Stimulated activated CD8-positive, alpha-beta memory T cell treated with anti-CD3 and anti-CD28 coated beads, Interleukin-4, amount 100 ng/mL, for 4 hours (primary cell): ENCODE results near the gene MYBPC2.
"Not testable (repeated sequence)": the region's sequence is repeated elsewhere in the genome, so short reads cannot be mapped to it uniquely, and the experiment has no call there.

Experiments
- DNase-seq, 2 donors: peaks; one replicate each; pipeline ENCODE4 v3.0.0-alpha.2; 2020; ENCODE audit warnings: low read depth in 2 of 2, low spot score in 1 of 2

Gene MYBPC2

DNA sequence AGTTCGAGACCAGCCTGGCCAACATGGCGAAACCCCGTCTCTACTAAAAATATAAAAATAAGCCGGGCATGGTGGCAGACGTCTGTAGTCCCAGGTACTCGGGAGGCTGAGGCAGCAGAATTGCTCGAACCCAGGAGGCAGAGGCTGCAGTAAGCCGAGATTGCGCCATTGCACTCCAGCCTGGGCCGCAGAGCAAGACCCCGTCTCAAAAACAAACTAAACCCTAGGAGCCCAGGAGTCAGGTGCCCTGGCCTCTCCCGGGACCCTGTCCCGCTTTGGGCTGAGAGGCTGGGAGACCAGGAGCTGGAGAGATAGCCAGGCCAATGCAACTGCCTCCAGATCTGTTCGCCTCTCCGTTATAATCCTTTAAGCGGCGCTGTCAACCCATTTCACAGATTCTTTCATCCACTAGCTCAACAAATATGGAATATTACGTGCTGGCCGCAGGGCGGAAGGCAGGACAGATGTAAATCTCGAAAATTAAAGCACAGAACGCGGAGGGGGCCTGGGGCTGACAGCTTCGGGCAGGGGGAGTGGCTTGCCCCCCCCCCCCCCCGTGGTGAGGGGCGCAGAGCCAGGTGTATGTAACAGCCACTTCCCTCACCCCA is 5.3 kb upstream of the MYBPC2 start:
- no peak for DNase-seq

DNA sequence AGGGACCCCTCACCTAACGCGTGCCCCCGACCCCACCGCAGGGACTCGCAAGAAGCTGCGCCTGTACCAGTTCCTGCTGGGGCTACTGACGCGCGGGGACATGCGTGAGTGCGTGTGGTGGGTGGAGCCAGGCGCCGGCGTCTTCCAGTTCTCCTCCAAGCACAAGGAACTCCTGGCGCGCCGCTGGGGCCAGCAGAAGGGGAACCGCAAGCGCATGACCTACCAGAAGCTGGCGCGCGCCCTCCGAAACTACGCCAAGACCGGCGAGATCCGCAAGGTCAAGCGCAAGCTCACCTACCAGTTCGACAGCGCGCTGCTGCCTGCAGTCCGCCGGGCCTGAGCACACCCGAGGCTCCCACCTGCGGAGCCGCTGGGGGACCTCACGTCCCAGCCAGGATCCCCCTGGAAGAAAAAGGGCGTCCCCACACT is 4.7 kb upstream of the MYBPC2 start:
- no peak for DNase-seq

DNA sequence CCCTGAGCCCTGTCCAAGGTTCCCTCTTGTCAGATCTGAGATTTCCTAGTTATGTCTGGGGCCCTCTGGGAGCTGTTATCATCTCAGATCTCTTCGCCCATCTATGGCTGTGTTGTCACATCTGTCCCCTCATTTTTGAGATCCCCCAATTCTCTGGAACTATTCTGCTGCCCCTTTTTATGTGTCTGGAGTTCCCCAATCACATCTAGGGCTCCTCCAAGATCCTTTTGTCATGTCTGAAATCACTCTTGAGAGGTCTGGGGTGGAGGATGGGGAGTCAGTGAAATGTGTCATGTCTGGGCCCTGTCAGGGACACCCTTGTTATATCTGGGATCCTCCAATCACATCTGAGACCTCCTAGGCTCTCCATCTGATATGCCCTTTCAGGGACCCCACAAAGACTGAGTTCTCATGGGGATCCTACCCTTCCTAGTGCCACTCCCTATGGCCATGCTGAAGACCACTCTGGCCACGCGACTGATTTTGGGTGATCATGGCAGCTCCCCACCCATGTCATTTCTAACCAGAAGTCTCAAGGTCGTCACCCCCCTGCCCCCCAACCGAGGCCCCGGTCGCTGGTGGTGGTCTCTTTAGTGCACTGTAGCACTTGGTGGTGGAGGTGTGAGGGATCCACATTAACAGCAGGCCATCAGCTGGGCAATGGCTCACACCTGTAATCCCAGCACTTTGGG is 3.8 kb upstream of the MYBPC2 start:
- DNase-seq: no peak

DNA sequence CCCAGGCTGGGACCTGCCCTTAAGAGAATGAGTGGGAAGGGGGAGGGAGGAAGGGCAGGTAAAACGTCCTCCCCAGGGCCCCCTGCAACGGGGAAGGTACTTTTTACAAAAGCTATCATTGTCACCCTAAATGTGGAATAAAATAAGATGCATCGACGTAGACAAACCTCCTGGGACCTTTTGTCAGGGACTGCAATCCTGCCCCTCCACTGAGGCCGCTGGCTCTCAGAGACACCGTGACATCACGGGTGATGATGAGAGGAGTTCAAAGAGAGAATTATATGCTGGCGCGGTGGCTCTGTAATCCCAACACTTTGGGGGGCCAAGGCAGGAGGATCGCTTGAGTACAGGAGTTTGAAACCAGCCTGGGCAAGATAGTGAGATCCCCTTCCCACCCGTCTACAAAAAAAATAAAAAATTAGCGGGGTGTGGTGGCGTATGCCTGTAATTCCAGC is 1.8 kb upstream of the MYBPC2 start:
- DNase-seq: no peak

DNA sequence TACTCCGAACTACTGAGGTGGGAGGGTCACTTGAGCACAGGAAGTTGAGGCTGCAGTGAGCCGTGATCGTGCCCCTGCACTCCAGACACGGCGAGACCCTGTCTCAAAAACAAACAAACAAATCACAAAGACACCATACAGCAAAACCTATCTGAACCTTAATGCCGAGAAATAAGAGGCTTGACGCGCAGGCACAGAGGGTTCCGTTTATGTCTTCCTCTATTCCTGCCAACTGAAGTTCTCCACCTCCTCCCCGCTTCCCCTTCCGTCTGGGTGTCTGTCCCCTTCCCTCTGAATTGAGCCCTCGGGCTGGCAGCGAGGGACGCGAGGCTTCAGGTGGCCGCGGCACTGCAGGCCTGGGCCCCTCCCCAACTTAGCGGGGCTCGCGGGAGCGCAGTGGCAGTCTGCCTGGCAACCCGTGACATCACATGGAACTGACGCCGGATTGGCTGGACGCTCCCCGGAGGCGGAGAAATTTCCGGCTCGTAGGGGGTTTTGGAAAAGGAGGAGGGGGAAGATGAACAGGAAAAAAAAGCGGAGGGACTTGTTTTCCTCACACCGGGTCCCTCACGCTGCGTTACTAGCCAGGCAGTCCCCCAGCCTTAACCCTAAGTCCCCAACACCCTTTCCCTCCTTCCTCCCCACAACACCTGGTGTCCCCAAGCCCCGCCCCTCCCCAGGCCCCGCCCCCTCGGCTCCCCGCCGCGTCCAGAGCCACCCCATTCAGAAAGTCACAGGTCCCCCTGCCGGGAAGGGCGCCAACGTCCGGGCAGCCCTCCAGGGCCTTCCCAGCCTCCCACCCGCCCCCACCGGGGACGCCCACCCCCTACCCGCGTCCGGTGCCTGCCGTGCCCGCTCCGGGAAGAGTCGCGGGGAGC is 1.1 kb upstream of the MYBPC2 start:
- peak; percentile 72 to 89 for DNase-seq

DNA sequence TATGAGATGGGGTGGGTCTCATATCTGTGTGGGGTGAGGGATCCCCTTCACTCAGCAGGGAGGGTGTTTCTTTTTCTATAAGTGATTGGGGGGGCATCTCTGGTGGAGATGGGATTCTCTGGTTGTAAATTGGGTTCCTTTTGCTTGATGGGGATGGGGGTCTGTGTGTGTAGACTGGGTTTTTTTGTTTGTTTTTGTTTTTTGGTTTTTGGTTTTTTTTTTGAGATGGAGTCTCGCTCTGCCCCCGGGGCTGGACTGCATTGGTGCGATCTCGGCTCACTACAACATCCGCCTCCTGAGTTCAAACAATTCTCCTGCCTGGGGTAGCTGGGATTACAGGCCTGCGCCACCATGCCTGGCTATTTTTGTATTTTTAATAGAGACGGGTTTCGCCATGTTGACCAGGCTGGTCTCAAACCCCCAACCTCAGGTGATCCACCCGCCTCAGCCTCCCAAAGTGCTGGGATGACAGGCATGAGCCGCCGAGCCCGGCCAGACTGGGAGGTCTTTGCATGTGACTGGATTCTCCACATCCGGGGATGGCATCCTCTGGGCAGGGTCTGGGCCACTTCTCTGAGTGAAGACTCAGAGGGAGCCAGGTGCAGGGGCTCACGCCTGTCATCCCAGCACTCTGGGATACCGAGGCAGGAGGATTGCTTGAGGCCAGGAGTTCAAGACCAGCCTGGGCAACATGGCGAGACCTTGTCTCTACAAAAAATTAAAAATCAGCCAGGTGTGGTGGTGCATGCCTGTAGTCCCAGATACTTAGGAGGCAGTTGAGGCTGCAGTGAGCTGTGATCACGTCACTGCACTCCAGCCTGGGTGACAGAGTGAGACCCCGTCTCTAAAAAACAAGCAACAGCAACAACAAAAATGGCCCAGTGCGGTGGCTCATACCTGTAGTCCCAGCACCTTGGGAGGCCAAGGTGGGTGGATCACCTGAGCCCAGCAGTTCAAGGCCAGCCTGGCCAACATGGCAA is 799 bp downstream of the MYBPC2 start:
- DNase-seq: no peak

DNA sequence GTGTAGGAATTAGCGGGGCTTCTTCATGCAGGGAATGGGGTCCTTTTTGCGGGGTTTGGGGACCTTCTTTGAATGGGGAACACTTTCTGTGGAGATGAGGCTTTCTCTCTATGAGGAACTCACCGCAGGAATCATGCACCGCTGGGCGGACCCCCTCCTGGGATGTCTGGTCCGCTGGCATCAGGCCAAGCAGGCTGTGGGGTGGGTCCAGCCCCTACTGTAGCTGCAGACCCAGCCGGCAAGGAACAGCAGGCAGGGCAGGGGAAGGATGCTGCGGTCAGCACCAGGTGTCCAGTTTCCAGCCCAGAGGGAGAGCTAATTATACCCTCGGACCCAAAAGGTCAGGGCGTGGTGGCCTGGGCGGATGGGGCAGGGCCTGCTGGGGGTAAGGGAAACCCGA is 1.8 kb downstream of the MYBPC2 start:
- no peak for DNase-seq

DNA sequence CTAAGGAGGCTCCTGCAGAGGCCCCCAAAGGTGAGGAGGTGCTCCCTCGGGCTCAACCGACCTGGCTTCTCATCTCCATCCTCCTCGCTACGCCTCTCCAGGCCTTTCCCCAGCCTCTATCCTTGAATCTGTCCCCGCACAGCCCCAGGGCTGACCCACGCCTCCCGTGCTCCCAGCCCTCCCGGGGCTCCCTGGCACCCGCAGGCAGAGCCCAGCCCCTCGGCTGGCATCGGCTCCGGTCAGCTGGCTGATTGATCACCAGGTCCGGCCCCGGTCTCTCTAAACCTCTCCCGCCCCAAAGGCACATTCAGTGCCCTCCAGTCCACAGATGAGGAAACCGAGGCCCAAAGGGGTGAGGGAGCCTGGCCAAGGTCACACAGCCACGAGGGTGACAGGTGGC is 2.5 kb downstream of the MYBPC2 start:
- DNase-seq: no peak

DNA sequence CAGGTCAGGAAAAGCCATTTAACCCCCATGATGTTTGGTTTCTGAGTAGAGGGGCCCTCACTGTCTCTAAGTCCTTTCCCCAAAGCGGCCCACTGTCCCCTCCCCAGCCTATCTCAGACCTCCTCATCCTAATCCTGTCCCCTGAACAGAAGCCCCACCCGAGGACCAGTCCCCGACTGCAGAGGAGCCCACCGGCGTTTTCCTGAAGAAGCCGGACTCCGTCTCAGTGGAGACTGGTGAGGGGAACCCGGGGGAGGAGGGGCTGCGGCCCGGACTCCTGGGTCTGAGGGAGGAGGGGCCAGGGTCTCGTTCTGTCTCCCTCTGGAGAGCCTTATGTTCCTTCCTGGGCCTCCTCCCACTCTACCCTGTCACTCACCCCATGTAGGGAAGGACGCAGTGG is 2.9 kb downstream of the MYBPC2 start:
- DNase-seq: no peak

DNA sequence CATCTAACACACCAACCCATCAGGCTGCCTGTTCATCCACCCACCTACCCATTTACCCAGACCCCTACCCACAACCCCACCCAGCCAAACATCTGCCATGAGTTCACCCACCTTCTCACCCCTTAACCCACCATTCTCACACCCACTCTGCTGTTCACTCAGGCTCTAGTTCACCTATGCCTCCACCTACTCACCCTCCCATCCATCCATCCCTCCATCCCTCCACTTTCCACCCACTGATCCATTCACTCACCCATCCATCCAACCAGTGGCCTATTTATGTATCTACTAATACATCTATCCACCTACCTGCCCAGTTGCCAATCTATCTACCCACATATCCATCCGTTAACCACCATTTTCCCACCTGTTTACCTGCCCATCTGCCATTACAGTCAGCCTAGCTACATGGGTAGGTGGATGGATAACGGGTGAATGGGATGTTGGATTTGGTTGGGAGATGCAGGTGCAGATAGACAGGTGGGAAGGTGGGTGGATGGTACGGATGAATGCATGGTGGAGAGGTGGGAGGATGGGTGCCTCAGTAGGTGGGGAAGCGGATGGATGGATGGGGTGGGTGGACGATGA is 5.3 kb downstream of the MYBPC2 start:
- no peak for DNase-seq

DNA sequence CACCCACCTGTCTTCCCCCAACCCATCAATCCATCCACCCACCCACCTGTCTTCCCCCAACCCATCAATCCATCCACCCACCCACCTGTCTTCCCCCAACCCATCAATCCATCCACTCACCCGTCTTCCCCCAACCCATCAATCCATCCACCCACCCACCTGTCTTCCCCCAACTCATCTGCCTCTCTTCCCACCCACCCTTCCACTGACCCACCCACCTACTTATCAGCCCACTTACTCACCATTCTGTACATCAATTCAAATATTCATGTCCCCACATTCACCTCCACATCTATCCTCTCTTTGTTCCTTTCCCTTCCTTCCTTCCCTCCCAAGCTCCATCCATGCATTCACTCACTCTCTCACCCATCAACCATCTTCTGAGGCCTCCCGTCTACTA is 6.4 kb downstream of the MYBPC2 start:
- not testable (repeated sequence) for DNase-seq

DNA sequence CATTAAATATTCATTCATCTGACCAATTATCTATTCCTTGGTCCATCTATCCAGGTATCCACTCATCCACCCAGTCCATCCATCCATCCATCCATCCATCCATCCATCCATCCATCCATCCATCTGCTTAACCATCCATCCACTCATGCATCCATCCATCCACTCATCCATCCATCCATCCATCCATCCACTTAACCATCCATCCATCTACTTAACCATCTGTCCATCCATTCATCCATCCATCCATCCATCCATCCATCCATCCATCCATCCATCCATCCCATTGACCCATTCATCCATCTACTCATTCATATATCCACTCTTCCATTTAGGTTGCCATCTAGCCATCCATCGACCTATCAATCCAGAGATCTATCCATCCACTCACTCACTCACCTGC is 11.4 kb downstream of the MYBPC2 start:
- no peak for DNase-seq

DNA sequence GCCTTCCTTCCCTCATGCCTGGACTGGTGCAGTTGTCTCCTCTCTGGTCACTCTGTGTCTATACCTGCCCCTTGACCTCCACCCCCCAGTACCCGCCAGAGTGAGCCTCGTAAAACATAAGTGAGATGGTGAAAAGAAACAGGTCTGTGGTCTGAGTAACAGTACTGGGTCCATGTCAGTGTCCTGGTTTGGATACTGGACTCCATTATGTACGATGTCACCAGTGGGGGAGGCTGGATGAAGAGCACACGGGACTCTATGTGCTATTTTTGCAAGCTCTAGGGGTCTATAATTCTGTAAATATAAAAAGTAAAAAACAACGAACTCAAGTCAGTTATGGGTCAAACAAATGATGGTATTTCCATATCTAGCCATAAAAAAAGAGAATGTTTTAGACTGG is 14.4 kb downstream of the MYBPC2 start:
- no peak for DNase-seq

DNA sequence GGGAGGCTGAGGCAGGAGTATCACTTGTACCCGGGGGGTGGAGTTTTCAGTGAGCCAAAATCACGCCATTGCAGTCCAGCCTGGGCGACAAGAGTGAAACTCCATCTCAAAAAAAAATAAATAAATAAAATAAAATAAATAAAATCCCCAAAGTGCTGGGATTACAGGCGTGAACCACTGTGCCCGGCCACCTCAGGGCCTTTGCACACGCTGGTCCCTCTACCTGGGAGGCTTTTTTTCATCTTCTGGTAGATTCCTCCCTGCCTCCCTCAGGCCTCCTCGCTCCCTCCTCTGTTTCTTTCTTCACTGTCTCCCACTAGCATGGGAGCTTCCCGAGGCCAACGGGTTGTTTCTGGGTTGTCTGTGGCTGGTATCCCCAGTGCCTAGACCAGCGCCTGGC is 15.1 kb downstream of the MYBPC2 start:
- DNase-seq: no peak

DNA sequence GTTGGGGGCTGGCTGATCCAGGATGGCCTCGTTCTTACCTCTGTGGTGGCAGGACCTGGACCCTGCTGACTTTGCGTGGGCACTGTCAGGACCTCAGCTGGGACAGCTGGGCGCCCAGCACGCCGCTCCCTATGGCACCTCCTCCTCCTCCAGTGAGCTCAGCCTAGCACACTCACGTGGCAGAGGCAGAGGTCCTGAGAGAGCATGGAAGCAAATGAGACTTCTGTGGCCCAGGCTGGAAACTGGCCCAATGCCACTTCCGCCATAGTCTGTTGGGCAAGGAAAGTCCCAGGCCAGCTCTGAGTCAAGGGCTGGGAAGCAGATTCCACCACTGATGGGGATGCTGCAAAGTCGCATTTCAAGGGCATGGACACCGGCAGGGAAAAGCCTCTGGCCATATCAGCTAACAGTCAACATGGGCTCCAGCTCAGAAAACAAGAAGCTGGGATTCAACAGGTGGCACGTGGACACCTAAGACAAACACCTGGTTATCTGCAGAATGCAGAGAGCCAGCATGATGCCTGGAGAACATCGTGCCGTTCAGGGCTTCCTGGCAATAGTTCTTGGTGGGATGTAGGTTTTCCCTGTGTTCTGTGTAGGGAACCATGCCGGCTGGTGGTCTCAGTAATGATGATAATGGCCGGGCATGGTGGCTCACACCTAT is 16.7 kb downstream of the MYBPC2 start:
- no peak for DNase-seq

DNA sequence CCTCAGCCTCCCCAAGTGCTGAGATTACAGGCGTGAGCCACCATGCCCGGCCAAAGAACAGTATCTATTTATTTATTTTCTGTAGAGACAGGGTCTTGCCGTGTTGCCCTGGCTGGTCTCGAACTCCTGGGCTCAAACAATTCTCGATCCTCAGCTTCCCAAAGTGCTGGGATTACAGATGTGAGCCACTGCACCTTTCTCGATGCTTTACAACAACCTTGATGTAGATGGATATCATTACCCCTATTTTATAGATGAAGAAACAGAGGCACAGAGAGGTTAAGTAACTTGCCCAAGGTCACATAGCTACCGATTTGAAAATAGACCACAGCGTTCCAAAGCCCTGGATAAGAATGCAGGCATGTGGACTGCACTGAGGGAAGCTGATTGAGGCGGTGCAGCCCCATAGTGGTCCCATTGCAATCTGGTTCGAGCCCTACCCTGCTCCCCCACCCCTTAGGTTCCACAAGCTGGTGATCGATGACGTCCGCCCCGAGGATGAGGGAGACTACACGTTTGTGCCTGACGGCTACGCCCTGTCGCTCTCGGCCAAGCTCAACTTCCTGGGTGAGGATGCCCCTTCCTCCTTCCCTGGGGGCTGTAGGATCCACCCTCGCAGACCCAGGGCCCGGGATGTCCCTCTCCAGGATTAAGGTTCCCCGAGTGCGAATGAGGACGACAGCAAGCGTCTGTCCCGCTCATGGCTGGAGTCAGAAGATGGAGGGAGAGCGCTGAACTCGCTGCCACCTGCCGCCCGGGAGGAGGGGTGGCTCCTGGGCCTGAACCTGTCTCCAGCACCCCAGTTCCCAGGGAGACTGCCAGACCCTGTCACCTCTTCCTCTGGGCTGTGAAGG is 17.9 kb downstream of the MYBPC2 start:
- no peak for DNase-seq

DNA sequence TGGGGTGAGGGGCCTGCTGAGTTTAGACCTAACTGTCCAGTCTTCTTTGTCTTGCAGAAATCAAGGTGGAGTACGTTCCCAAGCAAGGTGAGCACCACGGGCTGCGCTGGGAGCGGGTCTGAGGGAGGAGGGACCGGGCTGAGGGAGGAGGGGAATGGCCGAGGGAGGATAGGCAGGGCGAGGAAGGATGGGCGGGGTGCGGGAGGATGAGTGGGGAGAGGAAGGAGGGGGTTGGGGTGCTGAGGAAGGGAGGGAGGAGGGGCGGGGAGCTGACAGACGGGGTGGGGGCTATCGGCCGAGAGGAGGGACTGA is 18.5 kb downstream of the MYBPC2 start:
- no peak for DNase-seq

DNA sequence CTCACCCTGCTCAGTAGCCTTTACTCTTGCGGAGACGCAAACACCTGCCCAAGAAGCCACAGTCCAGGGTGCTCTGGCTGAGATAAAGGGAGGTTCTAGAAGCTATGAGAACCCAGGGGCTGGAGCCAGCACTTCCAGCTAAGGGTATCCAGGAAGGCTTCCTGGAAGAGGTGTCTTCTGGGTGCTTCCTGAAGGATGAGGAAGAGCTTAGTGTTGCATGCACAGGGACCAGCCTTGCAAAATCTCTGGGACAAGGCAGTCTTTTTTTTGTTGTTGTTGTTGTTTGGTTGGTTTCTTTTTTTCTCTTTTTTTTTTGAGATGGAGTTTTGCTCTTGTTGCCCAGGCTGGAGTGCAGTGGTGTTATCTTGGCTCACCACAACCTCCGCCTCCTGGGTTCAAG is 20.6 kb downstream of the MYBPC2 start:
- no peak for DNase-seq

DNA sequence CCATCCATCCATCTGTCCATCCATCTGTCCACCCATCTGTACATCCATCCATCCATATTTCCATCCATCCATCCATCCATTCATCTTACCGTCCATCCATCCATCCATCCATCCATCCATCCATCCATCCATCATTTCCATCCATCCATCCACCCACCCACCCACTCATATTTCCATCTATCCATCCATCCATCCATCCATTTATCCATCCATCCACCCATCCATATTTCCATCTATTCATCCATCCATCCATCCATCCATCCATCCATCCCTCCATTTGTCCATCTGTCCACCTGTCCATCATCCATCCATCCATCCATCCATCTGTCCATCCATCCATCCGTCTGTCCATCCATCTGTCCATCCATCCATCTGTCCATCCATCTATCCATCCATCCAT is 23.3 kb downstream of the MYBPC2 start:
- no peak for DNase-seq
